Upper lobe of left lung (tissue), 4 donors: Measurements from ENCODE around the gene EEPD1.

Experiments used
- EP300 ChIP-seq, 4 donors: sonication (generic); formaldehyde crosslinking; IDR thresholded peaks; one replicate each; pipeline ENCODE4 v1.5.1; 2017; ENCODE audit warnings: antibody characterized with exemption in 4 of 4, control low read depth in 2 of 4
- TF ChIP-seq, protein P1 (sequence below), 6 experiments: fragments of 450-650 bp in 4 of 6; fragments of 200-600 bp in 2 of 6; sonication (generic) in 2 of 6; IDR thresholded peaks; one replicate each; pipeline ENCODE4 v1.5.1; 2016 to 2019; ENCODE audit warnings: antibody characterized with exemption in 6 of 6

DNA sequence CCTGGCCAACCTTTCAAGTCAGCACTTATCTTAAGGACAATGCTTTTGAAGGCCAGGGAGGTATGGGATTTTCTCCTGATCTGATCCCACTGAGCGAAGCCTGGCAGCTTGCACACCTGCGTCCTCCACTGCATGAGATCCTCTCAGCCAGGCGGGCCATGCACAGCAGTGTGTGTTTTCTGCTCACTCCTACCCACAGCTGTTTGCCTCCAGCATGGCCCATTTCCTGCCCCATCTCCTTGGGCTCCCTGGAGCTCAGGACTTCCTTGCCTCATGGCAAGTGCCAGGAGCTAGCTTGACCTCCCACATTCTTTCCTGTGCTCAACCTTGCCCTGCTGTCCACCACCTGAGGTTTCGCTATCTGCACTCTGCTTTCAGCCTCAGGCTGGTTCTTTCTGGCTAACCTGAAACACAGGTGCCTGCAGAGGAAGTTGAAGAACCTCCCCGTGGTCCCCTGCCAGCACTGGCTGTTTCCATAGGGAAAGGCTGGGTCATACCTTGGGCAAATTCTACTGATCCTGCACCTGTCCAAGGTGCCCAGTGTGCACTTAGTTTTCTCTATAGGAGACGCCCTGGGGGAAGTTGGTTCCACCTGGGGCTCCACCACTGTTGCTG lies 43.9 kb upstream of the EEPD1 start:
- no peak for TF ChIP-seq EP300 (IDR thresholded peaks at IDR 0.05)
- TF ChIP-seq, protein P1, sequence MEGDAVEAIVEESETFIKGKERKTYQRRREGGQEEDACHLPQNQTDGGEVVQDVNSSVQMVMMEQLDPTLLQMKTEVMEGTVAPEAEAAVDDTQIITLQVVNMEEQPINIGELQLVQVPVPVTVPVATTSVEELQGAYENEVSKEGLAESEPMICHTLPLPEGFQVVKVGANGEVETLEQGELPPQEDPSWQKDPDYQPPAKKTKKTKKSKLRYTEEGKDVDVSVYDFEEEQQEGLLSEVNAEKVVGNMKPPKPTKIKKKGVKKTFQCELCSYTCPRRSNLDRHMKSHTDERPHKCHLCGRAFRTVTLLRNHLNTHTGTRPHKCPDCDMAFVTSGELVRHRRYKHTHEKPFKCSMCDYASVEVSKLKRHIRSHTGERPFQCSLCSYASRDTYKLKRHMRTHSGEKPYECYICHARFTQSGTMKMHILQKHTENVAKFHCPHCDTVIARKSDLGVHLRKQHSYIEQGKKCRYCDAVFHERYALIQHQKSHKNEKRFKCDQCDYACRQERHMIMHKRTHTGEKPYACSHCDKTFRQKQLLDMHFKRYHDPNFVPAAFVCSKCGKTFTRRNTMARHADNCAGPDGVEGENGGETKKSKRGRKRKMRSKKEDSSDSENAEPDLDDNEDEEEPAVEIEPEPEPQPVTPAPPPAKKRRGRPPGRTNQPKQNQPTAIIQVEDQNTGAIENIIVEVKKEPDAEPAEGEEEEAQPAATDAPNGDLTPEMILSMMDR (IDR thresholded peaks at IDR 0.05): no peak
